Amniotic stem cell (primary cell): Measurements from ENCODE around the gene PTCD1.
"Not testable (repeated sequence)": the region's sequence is repeated elsewhere in the genome, so short reads cannot be mapped to it uniquely, and the experiment has no call there.

Source experiments
- DNase-seq: peaks from one replicate; lab custom pipeline; 2025; lab: John Stamatoyannopoulos, UW

PTCD1 gene

DNA sequence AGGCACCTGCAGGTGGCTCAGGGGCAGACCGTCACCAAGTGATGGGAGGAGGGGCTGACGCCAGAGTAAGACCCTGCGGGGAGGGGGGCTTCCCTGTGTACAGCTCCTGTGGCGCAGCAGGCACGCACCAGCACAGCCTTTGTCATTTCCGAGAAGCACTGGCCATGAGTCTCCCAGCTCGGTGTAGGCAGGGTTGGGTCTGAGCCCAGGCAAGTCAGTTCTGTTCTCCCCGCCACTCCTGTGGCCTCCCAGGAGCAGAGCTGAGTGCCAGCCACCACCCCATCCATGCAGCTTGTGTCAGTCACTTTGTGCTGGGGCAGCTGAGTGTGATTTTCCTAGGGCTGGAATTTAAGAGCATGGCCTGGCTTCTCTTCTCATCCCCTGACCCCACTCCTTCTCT, 13.3 kb upstream of the PTCD1 start:
- DNase-seq, result no peak

DNA sequence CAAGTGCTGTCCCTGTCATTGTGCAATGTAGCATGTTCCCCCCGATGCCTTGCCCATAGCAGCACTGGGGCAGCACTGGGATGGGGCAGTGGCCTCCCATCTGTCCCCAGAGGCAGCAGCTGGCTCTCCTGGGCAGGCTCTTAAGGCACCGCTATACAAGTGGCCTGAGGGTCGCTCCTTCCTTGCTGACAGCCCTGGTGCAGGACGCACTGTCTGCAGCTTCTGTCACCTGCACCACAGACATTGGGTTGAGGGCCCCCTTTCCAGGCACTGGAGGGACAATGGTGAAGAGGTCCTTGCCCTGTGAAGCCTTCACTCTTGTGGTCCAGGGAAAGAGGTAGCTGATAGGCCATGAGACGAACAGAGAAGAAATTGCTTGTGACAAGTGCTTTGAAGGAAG, 10.7 kb upstream of the PTCD1 start:
- no peak for DNase-seq

DNA sequence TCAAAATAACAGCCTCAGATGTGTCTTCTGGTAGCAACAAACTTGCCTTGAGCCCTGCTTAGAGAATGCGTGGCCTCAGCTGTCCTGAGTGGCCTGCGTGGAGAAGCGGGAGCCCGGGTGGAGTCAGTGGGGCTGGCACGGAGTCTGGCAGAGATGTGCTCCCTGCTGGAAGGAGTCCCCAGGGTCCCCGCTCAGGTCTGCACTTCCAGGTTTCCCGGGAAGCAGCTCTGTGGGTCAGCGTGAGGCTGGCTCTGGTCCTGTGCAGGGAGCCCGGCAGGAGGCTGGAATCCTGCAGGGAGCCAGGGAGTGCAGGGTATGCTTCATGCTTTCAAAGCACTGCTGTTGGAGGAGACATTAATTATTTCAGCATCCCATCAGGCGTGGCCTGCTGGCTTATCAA, 10.3 kb upstream of the PTCD1 start:
- no peak for DNase-seq

DNA sequence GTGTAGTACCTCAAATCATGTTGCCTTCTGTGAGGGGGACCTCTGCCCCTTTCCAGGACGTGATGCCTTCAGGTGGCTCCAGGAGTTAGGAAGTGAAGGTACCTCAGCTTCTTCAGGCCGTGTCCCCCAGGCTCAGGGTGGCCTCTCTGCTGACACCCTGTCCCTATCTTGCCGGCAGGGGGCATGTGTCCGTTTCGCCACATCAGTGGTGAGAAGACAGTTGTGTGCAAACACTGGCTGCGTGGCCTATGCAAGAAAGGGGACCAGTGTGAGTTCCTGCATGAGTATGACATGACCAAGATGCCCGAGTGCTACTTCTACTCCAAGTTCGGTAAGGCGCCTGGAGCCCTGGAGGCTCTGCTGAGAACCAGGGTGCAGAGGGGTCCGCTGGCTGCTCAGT, 9.3 kb upstream of the PTCD1 start:
- no peak for DNase-seq

DNA sequence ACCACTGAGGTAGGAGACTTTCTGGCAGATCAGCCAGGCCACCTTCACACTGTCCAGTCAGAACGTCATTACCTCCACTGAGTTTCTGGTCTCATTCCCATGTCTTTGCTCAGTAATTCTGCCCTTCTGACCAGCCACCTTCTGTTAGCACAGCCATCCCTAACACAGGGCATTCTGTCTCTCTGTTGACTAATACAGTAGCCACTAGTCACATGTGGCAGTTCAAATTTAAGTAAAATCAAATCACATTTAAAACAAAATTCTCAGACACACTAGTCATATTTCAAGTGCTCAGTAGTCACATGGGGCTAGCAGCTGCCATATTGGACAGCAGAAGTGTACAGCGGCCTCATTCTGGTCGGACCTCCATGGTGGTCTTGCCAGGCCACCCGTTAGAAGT, 7.5 kb upstream of the PTCD1 start:
- DNase-seq, result no peak

DNA sequence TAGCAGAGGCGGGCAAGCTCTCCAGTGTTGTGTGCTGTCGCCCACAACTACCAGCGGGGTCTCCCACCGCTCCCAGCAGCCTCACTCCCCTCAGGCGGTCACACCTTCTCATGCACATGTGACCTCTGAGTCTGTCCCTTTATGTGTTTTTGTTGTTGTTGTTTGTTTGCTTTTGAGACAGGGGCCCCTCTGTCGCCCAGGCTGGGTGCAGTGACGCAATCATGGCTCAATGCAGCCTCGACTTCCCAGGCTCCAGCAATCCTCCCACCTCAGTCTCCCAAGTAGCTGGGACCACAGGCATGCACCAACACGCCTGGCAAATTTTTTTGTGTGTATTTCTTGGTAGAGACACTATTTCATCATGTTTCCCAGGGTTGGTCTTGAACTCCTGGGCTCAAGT, 1.6 kb upstream of the PTCD1 start:
- DNase-seq, result no peak

DNA sequence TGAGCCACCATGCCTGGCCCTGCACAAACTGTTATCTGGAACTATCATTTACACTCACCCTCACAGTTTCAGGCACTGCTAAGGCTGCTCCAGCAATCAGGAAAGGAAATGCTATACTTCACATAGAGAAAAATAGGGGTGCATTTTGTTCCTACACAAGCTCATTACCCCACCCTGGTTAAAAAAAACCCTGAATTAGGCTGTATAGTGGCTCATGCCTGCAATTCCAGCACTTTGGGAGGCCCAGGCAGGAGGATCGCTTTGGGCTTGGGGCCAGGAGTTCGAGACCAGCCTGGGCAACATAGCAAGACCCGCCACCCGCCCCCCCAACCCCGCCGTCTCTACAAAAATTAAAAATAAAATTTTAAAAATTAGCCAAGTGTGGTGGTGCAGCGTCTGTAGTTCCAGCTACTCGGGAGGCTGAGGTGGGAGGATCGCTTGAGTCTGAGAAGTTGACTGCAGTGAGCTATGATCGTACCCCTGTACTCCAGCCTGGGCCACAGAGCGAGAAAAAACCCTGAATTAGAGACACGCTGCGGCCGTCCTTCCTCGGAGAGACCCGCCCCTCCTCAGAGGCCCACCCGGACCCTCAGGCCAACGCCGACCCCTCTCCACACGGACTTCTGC, 539 bp downstream of the PTCD1 start:
- DNase-seq, result no peak

DNA sequence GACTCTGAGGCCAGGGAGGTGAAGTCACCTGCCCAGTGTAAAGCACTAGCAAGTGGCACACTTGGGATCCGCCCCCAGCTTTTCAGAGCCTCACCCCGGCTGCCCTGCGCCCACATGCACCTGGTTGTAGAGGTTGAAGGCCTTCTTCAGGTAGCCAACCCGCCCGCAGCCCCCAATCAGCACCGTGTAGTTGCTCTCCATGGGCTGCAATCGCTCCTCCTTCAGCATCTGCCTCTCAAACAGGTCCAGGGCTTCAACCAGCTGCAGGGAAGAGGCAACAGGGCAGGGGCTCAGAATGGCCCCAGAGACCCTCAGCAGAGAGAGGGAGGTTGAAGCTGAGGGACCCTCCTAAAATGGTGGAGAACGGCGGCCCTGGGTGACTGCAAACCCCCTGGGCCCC, 5.4 kb downstream of the PTCD1 start:
- DNase-seq, result no peak

DNA sequence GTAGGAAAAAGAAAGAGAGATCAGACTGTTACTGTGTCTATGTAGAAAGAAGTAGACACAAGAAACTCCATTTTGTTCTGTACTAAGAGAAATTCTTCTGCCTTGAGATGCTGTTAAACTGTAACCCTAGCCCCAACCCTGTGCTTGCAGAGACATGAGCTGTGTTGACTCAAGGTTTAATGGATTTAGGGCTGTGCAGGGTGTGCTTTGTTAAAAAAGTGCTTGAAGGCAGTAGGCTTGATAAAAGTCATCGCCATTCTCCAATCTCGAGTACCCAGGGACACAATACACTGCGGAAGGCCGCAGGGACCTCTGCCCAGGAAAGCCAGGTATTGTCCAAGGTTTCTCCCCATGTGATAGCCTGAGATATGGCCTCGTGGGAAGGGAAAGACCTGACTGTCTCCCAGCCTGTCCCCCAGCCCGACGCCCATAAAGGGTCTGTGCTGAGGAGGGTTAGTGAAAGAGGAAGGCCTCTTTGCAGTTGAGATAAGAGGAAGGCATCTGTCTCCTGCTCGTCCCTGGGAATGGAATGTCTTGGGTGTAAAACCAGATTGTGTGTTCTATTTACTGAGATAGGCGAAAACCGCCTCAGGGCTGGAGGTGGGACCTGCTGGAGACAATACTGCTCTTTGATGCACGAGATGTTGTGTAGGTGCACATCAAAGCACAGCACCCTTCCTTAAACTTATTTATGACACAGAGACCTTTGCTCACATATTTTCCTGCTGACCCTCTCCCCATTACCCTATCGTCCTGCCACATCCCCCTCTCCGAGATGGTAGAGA, 6.7 kb downstream of the PTCD1 start:
- not testable (repeated sequence) for DNase-seq

DNA sequence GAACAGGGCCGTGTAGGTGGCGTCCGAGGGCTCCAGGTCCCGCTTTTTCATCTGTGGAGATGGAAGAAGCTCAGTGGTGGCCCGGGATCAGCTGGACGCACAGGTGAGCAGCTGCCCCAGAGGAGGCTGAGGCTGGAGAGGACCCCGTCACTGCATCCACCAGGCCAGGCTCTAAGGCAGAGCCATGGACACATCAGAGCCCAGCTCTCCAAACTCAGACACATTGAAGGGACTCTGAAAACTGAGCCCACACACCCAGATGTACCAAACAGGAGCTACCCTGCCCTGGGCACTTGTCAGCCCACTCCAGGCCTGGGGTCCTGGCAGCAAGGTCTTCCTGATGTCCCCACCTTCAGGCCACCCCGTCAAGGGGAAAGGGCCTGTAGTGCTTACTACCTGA, 8.8 kb downstream of the PTCD1 start:
- no peak for DNase-seq

DNA sequence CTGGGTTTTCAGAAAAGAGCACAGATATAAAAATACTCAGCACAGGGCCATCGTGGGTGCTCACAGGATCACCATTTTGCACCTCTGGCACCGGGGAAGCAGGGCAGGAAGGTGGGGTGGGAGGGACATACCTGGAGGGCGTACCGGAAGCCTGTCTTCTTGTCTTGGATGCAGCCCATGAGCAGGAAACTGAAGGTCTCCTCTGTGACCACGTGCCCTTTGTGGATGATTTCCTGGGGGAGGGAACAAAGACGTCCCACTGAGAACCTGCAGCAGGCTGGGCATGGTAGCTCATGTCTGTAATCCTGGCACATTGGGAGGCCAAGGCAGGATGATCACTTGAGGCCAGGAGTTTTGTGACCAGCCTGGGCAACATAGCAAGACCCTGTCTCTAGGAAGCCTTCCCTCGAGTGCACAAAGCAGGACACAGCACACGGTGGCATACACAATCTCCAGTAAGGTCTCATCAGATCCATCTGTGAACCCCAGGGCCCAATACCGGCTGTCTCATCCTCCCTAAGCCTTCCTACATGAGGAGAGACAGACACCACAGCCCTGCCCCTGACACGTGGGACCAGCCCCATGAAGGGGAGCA, 9.5 kb downstream of the PTCD1 start:
- no peak for DNase-seq

DNA sequence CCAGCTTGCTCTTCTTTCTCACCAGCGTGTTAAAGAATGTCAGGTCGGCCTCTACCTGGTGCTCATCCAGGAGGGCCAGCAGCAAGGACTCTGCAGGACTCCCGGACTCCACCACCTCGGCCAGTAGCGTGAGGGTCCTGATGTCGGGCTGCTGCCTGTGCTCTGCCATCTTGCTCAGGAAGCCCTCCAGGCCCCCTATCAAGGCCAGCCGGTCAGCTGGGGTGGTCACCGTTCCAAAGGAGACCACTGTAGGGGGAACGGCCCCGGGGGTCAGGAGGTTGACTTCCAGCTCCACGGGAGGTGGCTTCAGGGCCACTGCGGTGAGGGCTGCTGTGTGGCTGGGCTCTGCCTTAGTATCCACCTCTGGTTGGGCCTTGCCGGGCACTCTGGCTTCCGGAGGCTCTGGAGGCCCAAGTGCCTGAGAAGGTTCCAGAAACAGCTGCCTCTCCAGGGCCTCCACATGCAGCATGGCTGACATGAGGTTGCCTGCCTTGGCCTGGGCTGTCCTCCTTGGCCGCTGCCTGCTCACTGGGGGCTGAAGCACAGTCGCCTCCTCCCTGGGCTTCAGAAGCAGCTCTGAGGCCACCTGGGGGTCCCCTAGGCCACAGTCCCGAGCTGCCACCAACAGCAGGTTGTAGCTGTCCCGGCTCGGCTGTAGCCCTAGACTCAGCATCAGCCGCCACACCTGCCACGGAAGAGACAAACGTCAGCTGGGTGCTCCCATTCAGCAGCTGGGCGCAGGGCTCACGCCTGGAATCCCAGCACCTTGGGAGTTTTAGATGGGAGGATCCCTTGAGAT, 13.5 kb downstream of the PTCD1 start:
- no peak for DNase-seq

DNA sequence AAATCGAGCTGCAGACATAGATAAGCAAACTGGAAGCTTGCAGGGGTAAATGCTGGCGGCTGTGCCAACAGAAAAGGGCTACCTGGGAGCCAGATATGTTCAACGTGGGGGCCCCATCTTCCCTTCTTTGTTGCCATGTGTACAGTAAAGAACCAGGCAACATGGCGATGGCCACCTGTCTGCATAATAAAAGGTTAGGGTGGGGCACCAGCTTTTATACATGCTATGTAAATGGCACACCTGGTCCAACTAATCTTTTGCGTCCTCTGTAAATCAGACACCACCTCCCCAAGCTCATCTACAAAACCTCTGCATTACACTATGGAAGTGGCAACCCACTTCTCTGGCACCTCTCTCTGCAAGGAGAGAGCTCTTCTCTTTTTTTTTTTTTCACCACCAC, 16.0 kb downstream of the PTCD1 start:
- DNase-seq, result no peak

DNA sequence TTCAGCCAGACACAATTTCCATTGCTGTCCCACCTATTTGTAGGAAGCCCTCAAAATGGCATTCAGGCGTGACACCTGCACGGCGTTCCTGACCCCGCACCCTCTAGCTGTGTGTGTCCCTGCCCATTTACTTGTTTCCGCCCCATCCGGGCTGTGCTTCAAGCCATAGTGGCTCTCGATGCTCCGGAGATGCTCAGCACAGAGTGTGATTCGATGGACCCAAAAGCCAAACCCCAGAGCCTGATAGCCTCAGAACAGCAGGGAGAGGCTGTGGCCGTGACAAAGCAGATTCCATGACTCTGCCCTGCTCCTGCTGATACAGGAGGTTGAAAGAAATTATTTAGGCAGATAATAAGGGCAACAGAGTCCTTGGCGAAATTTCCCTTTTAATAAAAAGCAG, 16.4 kb downstream of the PTCD1 start:
- DNase-seq, result no peak

DNA sequence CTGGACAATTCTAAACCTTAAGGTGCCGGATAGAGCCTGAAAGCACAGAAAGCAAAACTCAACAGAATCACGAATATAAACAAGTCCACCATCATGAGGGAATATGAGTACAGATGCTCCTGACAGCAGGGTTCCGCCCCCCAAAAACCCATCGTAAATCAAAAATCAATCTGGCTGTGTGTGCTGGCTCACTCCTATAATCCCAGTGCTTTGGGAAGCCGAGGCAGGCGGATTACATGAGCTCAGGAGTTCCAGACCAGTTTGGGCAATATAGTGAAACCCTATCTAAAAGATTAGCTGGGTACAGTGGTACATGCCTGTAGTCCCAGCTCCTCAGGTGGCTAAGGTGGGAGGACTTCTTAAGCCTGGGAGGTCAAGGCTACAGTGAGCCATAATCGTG, 17.6 kb downstream of the PTCD1 start:
- DNase-seq, result no peak

DNA sequence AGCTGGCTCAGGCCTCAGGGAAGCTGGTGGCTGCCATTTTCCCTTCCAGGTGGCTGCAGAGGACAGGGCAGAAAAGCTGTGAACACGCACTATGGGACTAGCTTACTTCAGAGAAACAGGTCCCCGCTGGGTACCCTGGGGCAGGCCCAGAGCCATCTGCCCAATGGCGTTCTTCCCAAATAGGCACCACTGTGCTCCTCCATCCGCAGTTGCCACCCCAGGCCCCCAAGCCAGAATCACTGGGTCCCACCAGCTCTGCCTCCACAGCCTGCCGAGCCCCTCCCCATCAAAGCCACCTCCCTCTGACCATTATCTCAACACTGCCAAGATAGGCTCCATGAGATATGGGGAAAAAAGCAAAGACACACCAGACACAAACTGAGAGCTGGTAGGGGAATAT, 18.4 kb downstream of the PTCD1 start:
- no peak for DNase-seq

DNA sequence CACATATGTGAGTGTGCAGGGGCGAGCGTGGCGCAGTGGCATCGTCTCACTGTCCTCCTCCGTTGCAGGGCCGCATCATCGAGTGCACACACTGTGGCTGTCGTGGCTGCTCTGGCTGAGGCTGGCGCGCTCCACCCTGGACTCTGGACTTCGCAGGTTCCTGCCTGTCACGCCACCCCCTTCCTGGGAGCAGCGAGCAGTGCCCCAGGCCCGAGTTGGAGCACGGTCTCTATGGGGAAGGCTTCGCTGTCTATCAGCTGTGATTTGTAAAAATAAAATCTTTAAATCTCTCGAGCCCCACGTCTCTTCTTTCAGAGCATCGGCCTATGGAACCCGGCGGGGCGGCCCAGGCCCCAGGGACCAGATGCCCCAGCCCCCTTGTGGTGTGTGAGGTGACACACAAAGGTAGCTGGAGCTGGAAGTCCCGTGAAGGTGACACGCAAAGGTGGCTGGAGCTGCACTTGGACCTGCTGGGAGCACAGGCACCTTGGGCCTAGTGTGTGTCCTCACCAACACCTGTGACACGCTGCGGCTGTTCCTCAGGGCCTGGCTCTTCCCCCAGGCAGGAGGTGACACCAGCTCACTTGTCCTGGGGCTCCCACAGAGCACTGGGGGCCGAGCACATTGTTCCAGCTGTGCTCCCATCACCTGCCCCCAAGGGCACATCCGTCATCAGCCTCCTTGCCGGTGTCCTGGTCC, 19.1 kb downstream of the PTCD1 start:
- no peak for DNase-seq

DNA sequence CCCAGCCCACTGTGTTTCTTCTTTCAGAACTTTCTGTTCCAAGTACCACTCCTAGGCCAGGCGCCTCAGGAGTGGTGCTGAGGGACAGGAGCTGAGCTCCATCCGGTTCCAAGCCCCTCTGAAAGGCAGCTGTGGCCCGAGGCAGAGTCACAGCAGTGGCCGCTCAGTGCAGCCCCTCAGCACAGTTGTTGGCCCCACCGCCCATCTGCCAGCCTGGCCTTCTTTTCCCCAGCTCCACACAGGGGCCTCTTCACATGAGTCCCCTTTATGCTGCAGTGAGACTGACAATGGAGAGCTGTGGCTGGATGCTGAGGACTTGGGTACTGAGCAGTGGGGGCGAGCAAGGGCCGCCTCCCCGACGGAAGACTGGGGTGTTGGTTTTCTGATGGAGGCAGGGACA, 20.3 kb downstream of the PTCD1 start:
- DNase-seq, result no peak

DNA sequence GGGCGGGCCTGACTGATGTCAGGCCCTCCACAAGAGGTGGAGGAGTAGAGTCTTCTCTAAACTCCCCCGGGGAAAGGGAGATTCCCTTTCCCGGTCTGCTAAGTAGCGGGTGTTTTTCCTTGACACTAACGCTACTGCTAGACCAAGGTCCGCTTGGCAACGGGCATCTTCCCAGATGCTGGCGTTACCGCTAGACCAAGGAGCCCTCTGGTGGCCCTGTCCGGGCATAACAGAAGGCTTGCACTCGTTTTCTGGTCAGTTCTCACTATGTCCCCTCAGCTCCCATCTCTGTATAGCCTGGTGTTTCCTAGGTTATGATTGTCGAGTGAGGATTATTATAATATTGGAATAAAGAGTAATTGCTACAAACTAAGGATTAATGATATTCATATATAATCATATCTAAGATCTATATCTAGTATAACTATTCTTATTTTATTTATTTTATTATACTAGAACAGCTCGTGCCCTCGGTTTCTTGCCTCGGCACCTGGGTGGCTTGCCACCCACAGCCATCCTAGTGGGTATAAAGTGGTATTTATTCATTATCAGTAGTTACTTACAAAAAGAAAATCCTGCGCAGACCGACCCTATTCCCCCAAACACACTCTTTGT, 23.0 kb downstream of the PTCD1 start:
- not testable (repeated sequence) for DNase-seq

DNA sequence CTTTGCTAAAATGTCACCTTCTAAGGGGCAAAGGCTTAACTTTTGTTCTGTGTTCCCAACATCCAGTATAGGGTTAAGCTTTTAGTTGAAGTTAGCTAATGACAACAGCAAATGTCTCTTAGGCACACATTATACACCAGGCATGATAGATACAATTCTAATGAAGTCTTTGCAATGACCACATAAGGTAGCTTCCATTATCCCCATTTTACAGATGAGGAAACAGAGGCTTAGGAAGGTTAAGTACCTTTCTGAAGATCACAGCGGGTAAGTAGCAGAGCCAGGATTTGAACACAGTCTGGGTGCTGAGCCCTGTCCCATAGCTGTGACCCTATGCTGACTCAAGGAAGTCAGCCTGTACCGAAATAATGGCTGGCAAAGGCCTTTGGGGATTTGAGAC, 28.0 kb downstream of the PTCD1 start:
- no peak for DNase-seq

DNA sequence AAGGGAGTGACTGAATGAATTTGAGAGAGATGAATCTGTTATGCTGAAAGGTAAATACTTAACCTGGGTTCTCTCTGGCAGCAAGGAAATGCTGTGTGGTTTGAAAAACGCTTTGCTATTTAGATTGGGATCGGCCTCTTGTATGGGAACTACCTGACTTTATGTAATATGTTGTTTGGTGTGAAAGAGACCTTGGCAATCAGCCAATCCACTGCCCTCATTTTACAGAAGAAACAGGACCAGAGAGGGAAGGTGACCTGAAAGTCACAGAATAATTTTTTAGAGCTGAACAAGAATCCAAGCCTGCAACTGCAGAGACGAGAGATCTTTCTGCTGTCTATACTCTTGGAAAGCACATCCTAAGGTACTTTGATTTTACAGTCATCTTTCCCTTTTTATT, 28.8 kb downstream of the PTCD1 start:
- no peak for DNase-seq

DNA sequence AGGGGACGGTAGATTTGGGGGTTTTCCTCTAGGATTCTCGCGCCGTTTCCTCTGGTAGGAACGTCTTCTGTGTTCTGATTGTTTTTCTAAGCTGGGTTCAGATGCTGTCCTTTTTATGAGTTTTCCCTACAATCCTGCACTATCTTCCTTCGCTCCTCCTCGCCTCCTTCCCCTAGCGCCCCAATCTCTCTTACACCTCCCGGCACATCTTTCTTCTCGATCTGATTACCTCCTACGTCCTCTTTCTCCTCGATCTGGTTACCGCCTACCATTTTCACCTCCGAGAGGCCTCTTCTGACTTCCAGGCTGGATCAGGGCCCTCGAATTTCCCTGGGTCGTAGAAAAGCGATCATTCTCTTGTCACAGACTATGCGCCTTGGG, 29.4 kb downstream of the PTCD1 start:
- DNase-seq, result no peak
